HCT116 (cell line): ENCODE results near the gene EIF2B5. TPM values are rescaled to one million over a fixed set of nuclear protein-coding genes. Genes with fewer than 3 reads are reported as not detected.

ENCODE experiments used
- ATAC-seq: fragments of 200-7000 bp; cut with Tn5 transposase; 2 replicates; pipeline ENCODE4 v1.9.1; 2020; ENCODE audit warnings: mild to moderate bottlenecking, moderate library complexity
- BruUV-seq: library from RNA; stranded (reverse); fragments of 400-500 nt; replicated peaks from 2 replicates; lab custom pipeline; 2021; lab: Mats Ljungman, UMichigan
- CTCF ChIA-PET: fragments of 300-600 bp; sonication (Branson Sonifier 250); formaldehyde crosslinking; loops from one replicate; lab custom pipeline; 2021; ENCODE audit warnings: antibody characterized with exemption; lab: Charles Lee
- POLR2A ChIA-PET: fragments of 300-600, 350-600 bp; sonication (Branson Sonifier 250); formaldehyde crosslinking; loops from one replicate; lab custom pipeline; 2021; ENCODE audit warnings: antibody characterized with exemption; lab: Charles Lee
- RAD21 ChIA-PET, 2 experiments: fragments of 300-600 bp; sonication (Branson Sonifier 250); formaldehyde crosslinking; loops; one replicate each; lab custom pipeline; 2023; ENCODE audit warnings: low total read pairs in 2 of 2; ENCODE audit not compliant: uncharacterized antibody in 2 of 2, unreplicated experiment in 2 of 2, low non-redundant PET in 1 of 2; lab: Charles Lee
- DNase-seq: peaks from one replicate; pipeline ENCODE4 v3.0.0-alpha.2; 2010; ENCODE audit warnings: low read depth, low spot score
- H2AFZ ChIP-seq: fragments of 200-600 bp; shearing (Covaris generic), sonication (generic); 2 replicates; pipeline ENCODE4 v1.6.1; 2017; ENCODE audit warnings: low read depth, mixed run types, mixed read lengths, antibody characterized with exemption, low read length; ENCODE audit not compliant: poor library complexity, severe bottlenecking
- H3K27ac ChIP-seq: 2 replicates; pipeline ENCODE4 v1.5.1; 2012; ENCODE audit warnings: low read depth, low read length
- H3K27me3 ChIP-seq: fragments of 200-600 bp; sonication (generic); 2 replicates; pipeline ENCODE4 v1.6.1; 2016; ENCODE audit warnings: mixed run types, low read length, mixed read lengths; ENCODE audit not compliant: insufficient read depth
- H3K36me3 ChIP-seq, 2 experiments: fragments of 200-500 bp in 1 of 2; fragments of 200-600 bp in 1 of 2; sonication (Bioruptor generic) in 1 of 2; sonication (generic) in 1 of 2; 2 replicates each; pipeline versions ENCODE4 v1.5.1 to v1.6.1; 2014 to 2016; ENCODE audit warnings: low read length in 2 of 2, inconsistent platforms in 1 of 2, mixed read lengths in 1 of 2, mixed run types in 1 of 2; ENCODE audit not compliant: insufficient read depth in 2 of 2, control insufficient read depth in 1 of 2
- H3K4me1 ChIP-seq, 2 experiments: fragments of 200-600 bp in 1 of 2; sonication (generic) in 1 of 2; 2 replicates each; pipeline versions ENCODE4 v1.5.1 to v1.6.1; 2012 to 2017; ENCODE audit warnings: low read length in 2 of 2, inconsistent platforms in 1 of 2, mild to moderate bottlenecking in 1 of 2, mixed read lengths in 1 of 2, mixed run types in 1 of 2, moderate library complexity in 1 of 2; ENCODE audit not compliant: insufficient read depth in 2 of 2, control insufficient read depth in 1 of 2
- H3K4me2 ChIP-seq: fragments of 200-600 bp; sonication (generic); 2 replicates; pipeline ENCODE4 v1.6.1; 2017; ENCODE audit warnings: mixed run types, low read length, mixed read lengths
- H3K4me3 ChIP-seq, 2 experiments: fragments of 200-600 bp in 1 of 2; sonication (generic) in 1 of 2; replicated peaks in 1 of 2; 2 replicates each; pipeline ENCODE4 v1.5.1; 2011 to 2016; ENCODE audit warnings: low read length in 2 of 2, control low read depth in 1 of 2, low read depth in 1 of 2, mild to moderate bottlenecking in 1 of 2, mixed read lengths in 1 of 2, mixed run types in 1 of 2
- H3K79me2 ChIP-seq: fragments of 200-600 bp; sonication (generic); 2 replicates; pipeline ENCODE4 v1.6.1; 2017; ENCODE audit warnings: mild to moderate bottlenecking, mixed run types, low read length, moderate library complexity, mixed read lengths; ENCODE audit not compliant: insufficient read depth
- H3K9ac ChIP-seq: fragments of 200-600 bp; sonication (generic); 2 replicates; pipeline ENCODE4 v1.6.1; 2016; ENCODE audit warnings: low read length, mixed read lengths
- H3K9me2 ChIP-seq: fragments of 200-600 bp; sonication (generic), shearing (Covaris generic); 2 replicates; pipeline ENCODE4 v1.6.1; 2017; ENCODE audit warnings: mixed run types, mild to moderate bottlenecking, moderate library complexity; ENCODE audit not compliant: insufficient read depth
- H3K9me3 ChIP-seq, 2 experiments: fragments of 200-500 bp in 1 of 2; fragments of 200-600 bp in 1 of 2; sonication (Bioruptor generic) in 1 of 2; sonication (generic) in 1 of 2; 2 replicates each; pipeline ENCODE4 v1.6.1; 2014 to 2017; ENCODE audit warnings: low read length in 2 of 2, mixed read lengths in 2 of 2, inconsistent platforms in 1 of 2, low read depth in 1 of 2, mild to moderate bottlenecking in 1 of 2, mixed run types in 1 of 2, moderate library complexity in 1 of 2; ENCODE audit not compliant: control insufficient read depth in 1 of 2, insufficient read depth in 1 of 2
- H4K20me1 ChIP-seq: fragments of 200-600 bp; sonication (generic), shearing (Covaris generic); 2 replicates; pipeline ENCODE4 v1.6.1; 2017; ENCODE audit warnings: mixed run types, mild to moderate bottlenecking, moderate library complexity; ENCODE audit not compliant: insufficient read depth
- ATF3 ChIP-seq: IDR thresholded peaks from 2 replicates; pipeline ENCODE4 v1.6.1; 2012
- CBX3 ChIP-seq: IDR thresholded peaks from 2 replicates; pipeline ENCODE4 v1.6.1; 2012; ENCODE audit warnings: low read depth
- CTCF ChIP-seq, 3 experiments: fragments of 200-600 bp in 1 of 3; sonication (generic) in 1 of 3; IDR thresholded peaks in 2 of 3; conservative IDR thresholded peaks in 1 of 3; 2 replicates each; pipeline ENCODE4 v1.5.1; 2012 to 2017; ENCODE audit warnings: low read depth in 2 of 3, low read length in 2 of 3, antibody characterized with exemption in 1 of 3, borderline replicate concordance in 1 of 3, control low read depth in 1 of 3, mild to moderate bottlenecking in 1 of 3, mixed read lengths in 1 of 3, mixed run types in 1 of 3, moderate library complexity in 1 of 3; ENCODE audit not compliant: insufficient read depth in 1 of 3
- ELF1 ChIP-seq: IDR thresholded peaks from 2 replicates; pipeline ENCODE4 v1.6.1; 2012; ENCODE audit warnings: low read depth, borderline replicate concordance
- EZH2 ChIP-seq: fragments of 200-600 bp; sonication (generic); IDR thresholded peaks from 2 replicates; pipeline ENCODE4 v1.6.1; 2017; ENCODE audit warnings: antibody characterized with exemption, mixed run types
- JUND ChIP-seq: IDR thresholded peaks from 2 replicates; pipeline ENCODE4 v1.6.1; 2012
- MAX ChIP-seq: IDR thresholded peaks from 2 replicates; pipeline ENCODE4 v1.6.1; 2012
- POLR2AphosphoS5 ChIP-seq: IDR thresholded peaks from 2 replicates; pipeline ENCODE4 v1.6.1; 2011; ENCODE audit warnings: mild to moderate bottlenecking, low read depth, low read length, moderate library complexity
- RAD21 ChIP-seq: IDR thresholded peaks from 2 replicates; pipeline ENCODE4 v1.6.1; 2012; ENCODE audit warnings: low read depth, mild to moderate bottlenecking
- SRF ChIP-seq: IDR thresholded peaks from 2 replicates; pipeline ENCODE4 v1.6.1; 2012; ENCODE audit warnings: low read depth
- TCF7L2 ChIP-seq: IDR thresholded peaks from 2 replicates; pipeline ENCODE4 v1.7.0; 2011; ENCODE audit warnings: borderline replicate concordance, inconsistent platforms; ENCODE audit not compliant: insufficient read depth, insufficient read length; ENCODE audit errors: extremely low read depth
- YY1 ChIP-seq: IDR thresholded peaks from 2 replicates; pipeline ENCODE4 v1.6.1; 2011; ENCODE audit warnings: low read length, low read depth, moderate library complexity, mild to moderate bottlenecking; ENCODE audit not compliant: insufficient replicate concordance; ENCODE audit errors: extremely low read depth
- ZBTB33 ChIP-seq: IDR thresholded peaks from 2 replicates; pipeline ENCODE4 v1.6.1; 2011; ENCODE audit warnings: mild to moderate bottlenecking, low read length, moderate library complexity; ENCODE audit not compliant: insufficient replicate concordance; ENCODE audit errors: extremely low read depth
- intact Hi-C: fragments of 100-400 bp; cut with micrococcal nuclease; formaldehyde crosslinking; loops from 2 replicates; pipeline ENCODE4 v1.10.0; 2022
- total RNA-seq: library from RNA; stranded (reverse); gene quantifications from one replicate; pipeline ENCODE4 v1.2.1, GENCODE V29; 2021; ENCODE audit not compliant: unreplicated experiment

Gene EIF2B5
- total RNA-seq, 1 experiment from 2014 or later = 50.3 TPM

GRCh38 chr3:184181596-184181995, 46.4 kb downstream of the EIF2B5 start:
- intact Hi-C loops = no loop called here
- ChIA-PET CTCF (no interaction called here), POLR2A (interaction anchor here (2.0 kb wide), 1 partner anchor 47 kb away, joined by 4 read pairs; the partner anchor contains the start of gene EIF2B5)
- Histone ChIP-seq H3K9me3 (no peaks in the 10 kb centered on the region), H3K9me2 (no peaks in the 10 kb centered on the region), H3K79me2 (peaks cover 38% of the 10 kb centered on the region), H3K27me3 (no peaks in the 10 kb centered on the region), H2AFZ (no peak overlapping the region), H3K4me1 (peaks cover 10 to 23% of the 10 kb centered on the region in 2 experiments), H3K27ac (no peak overlapping the region), H3K36me3 (peaks cover 52 to 74% of the 10 kb centered on the region in 2 experiments), H4K20me1 (no peaks in the 10 kb centered on the region), H3K4me3 (no peak overlapping the region), H3K9ac (no peak overlapping the region), H3K4me2 (no peak overlapping the region)
- BruUV-seq = no TSS peak
- no peak for ATAC-seq
- no peak for DNase-seq
- TF ChIP-seq ELF1 (no peak), YY1 (no peak), MAX (no peak), CBX3 (no peak), CTCF (IDR thresholded peaks at IDR 0.05 in 2 of 3, conservative IDR thresholded peaks at IDR 0.05 in 1 of 3; ENCODE audit: borderline replicate concordance in 1 of 3, insufficient read depth in 1 of 3, low read depth in 2 of 3, low read length in 2 of 3) (no peak)
- TF ChIP-seq, all 23 proteins: peak for 0
- RAD21 ChIA-PET = no interaction called here

- no peaks in the 10 kb centered on the region for H3K9me3 ChIP-seq
- peaks cover 6 to 20% of the 10 kb centered on the region in 2 experiments for H3K4me1 ChIP-seq
- no peak overlapping the region for H3K4me3 ChIP-seq
- H3K27me3 ChIP-seq = no peaks in the 10 kb centered on the region
- ATAC-seq (no peak), DNase-seq (no peak)
- 0 out of 2 replicates have a peak overlapping the region, but pooled peaks have one; percentile 8 for H3K27ac ChIP-seq
- H3K9me2 ChIP-seq = no peaks in the 10 kb centered on the region
- H3K36me3 ChIP-seq = peaks cover 55 to 64% of the 10 kb centered on the region in 2 experiments; a peak in 3 of 4 replicates
- H2AFZ ChIP-seq = no peak overlapping the region
- TF ChIP-seq JUND (no peak), ZBTB33 (no peak), CBX3 (no peak), YY1 (no peak), ATF3 (no peak), SRF (no peak), TCF7L2 (no peak), RAD21 (no peak), POLR2AphosphoS5 (no peak), EZH2 (no peak)
- ChIA-PET POLR2A (interaction anchor here (1.3 kb wide), 1 partner anchor 7 kb away, joined by 4 read pairs; no protein-coding TSS in a partner anchor), CTCF (interaction anchor here (1.8 kb wide), 1 partner anchor 44 kb away, joined by 7 read pairs; no protein-coding TSS in a partner anchor), RAD21 (no interaction called here)
- intact Hi-C loops = no loop called here
- no peaks in the 10 kb centered on the region for H4K20me1 ChIP-seq
- H3K9ac ChIP-seq = no peak overlapping the region
- H3K4me2 ChIP-seq = no peak overlapping the region
- peaks cover 38% of the 10 kb centered on the region for H3K79me2 ChIP-seq
- BruUV-seq = no TSS peak
These were observed 48.5 kb downstream of the EIF2B5 start for GRCh38 chr3:184183679-184184078.
